ENCODE results near the gene RPS18. TPM values are rescaled to one million over a fixed set of nuclear protein-coding genes. Genes with fewer than 3 reads are reported as not detected.

Gene RPS18
- total RNA-seq, 6 experiments from 2014 or later, result 504 to 932 (median 612) TPM

DNA sequence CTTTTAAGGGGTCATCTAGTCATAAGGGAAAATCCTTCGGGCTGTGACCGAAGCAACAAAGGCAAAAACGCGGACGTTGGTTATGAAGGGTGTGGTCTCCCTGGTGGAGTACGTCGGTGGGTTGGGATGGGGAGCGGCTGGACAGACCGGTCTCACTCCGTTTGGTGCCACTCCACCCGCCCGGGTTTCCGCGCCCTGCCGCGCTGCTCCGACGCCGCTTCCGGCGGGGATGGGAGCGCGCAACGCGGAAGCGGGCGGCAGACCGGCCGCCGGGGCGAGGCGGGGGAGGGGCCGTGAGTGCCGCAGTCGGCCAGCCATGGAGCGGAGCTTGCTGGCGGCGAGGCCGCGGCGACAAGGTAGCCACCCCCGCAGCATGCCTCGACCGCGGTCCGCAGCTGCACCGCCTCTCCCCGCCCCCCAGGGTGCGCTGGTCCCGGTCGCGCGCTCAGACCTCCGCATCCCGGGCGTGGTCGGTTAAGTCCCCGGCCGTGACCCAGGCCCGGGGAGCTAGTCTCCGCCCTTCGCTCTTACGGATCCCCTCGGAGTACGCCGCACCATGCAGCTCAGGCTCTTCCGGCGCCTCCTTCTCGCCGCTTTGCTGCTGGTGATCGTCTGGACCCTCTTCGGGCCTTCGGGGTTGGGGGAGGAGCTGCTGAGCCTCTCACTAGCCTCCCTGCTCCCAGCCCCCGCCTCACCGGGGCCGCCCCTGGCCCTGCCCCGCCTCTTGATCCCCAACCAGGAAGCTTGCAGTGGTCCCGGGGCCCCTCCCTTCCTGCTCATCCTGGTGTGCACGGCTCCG lies 5.2 kb downstream of the RPS18 start, which contains the start of gene B3GALT4:
TSS of gene B3GALT4 (plus strand) at position 260 of the 799 bp plus-strand sequence. CDS start at position 557, 297 bp downstream.
- H3K36me3 ChIP-seq, result peaks cover 0 to 33% (median 6%) of the 10 kb centered on the region in 4 donors
- H3K4me3 ChIP-seq, result peak within 1 kb of the TSS; percentile 44 to 66 (median 56)
- peak within 1 kb of the TSS; percentile 36 to 72 (median 61) for H3K27ac ChIP-seq
- H3K9me3 ChIP-seq, result no peaks in the 10 kb centered on the region
- peaks cover 2 to 41% (median 21%) of the 10 kb centered on the region in 4 donors for H3K4me1 ChIP-seq
- DNase-seq, result peak; percentile 70 to 79 (median 71)
- no peaks in the 10 kb centered on the region for H3K27me3 ChIP-seq
- TF ChIP-seq POLR2A (IDR thresholded peaks at IDR 0.05), result peak; percentile 57
- TF ChIP-seq, protein P1, sequence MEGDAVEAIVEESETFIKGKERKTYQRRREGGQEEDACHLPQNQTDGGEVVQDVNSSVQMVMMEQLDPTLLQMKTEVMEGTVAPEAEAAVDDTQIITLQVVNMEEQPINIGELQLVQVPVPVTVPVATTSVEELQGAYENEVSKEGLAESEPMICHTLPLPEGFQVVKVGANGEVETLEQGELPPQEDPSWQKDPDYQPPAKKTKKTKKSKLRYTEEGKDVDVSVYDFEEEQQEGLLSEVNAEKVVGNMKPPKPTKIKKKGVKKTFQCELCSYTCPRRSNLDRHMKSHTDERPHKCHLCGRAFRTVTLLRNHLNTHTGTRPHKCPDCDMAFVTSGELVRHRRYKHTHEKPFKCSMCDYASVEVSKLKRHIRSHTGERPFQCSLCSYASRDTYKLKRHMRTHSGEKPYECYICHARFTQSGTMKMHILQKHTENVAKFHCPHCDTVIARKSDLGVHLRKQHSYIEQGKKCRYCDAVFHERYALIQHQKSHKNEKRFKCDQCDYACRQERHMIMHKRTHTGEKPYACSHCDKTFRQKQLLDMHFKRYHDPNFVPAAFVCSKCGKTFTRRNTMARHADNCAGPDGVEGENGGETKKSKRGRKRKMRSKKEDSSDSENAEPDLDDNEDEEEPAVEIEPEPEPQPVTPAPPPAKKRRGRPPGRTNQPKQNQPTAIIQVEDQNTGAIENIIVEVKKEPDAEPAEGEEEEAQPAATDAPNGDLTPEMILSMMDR (IDR thresholded peaks at IDR 0.05), result peak; percentile 37 to 48 (median 44)
- intact Hi-C loops (cut with DNase I), result no loop called here
- ATAC-seq, result peak; percentile 53 to 77 (median 60)
- WGBS (ENCODE audit: insufficient coverage, low coverage, low lambda C conversion rate, missing lambda C conversion rate), result 13% methylated on average over 24 of the region's 80 CpGs

DNA sequence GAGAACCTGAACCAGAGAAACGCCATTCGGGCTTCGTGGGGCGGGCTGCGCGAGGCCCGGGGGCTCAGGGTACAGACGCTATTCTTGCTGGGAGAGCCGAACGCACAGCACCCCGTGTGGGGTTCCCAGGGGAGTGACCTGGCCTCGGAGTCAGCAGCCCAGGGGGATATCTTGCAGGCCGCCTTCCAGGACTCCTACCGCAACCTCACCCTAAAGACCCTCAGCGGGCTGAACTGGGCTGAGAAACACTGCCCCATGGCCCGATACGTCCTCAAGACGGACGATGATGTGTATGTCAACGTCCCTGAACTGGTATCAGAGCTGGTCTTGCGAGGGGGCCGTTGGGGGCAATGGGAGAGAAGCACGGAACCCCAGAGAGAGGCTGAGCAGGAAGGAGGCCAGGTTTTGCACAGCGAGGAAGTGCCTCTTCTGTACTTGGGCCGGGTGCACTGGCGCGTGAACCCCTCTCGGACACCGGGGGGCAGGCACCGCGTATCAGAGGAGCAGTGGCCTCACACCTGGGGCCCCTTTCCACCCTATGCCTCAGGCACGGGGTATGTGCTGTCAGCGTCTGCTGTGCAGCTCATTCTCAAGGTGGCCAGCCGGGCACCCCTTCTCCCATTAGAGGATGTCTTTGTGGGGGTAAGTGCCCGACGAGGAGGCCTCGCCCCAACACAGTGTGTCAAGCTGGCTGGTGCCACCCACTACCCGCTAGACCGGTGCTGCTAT lies 6.0 kb downstream of the RPS18 start:
- Histone ChIP-seq H3K4me1 (peaks cover 2 to 36% (median 20%) of the 10 kb centered on the region in 4 donors), H3K27me3 (no peaks in the 10 kb centered on the region), H3K36me3 (peaks cover 0 to 40% (median 6%) of the 10 kb centered on the region in 4 donors)

DNA sequence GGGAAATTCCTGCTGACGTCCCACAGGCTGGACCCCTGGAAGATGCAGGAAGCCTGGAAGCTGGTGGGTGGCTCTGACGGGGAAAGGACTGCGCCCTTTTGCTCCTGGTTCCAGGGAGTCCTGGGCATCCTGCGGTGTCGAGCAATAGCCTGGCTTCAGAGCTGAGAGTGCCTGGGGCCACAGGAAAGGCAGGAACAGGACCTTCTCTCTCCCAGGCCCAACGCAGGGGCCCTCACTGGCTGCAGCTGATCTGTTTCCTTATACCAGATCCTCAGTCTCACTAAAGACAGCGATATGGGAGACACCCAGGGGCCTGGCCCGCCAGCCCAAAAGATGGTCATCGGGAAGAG lies 6.5 kb downstream of the RPS18 start:
- WGBS (ENCODE audit: insufficient coverage, low coverage, low lambda C conversion rate, missing lambda C conversion rate), result 51% methylated on average over 4 of the region's 9 CpGs
- Histone ChIP-seq H3K27me3 (no peaks in the 10 kb centered on the region), H3K4me1 (peaks cover 2 to 32% (median 19%) of the 10 kb centered on the region in 4 donors), H3K27ac (no peak overlapping the region), H3K9me3 (no peaks in the 10 kb centered on the region), H3K36me3 (peaks cover 0 to 43% (median 6%) of the 10 kb centered on the region in 4 donors), H3K4me3 (no peak overlapping the region)
- intact Hi-C loops (cut with DNase I), result no loop called here
- DNase-seq (no peak), ATAC-seq (no peak)
- no peak for TF ChIP-seq POLR2A (IDR thresholded peaks at IDR 0.05)
- TF ChIP-seq, protein P1 (IDR thresholded peaks at IDR 0.05), result no peak

More for the DNA sequence above, 6.0 kb downstream of the RPS18 start:
- TF ChIP-seq, protein P1 (IDR thresholded peaks at IDR 0.05), result no peak
- no peak for TF ChIP-seq POLR2A (IDR thresholded peaks at IDR 0.05)
- 66% methylated on average over 6 of the region's 39 CpGs for WGBS (ENCODE audit: insufficient coverage, low coverage, low lambda C conversion rate, missing lambda C conversion rate)
- DNase-seq, result peak in 1 of 3 donors; percentile 30
- peak in 1 of 4 donors; percentile 12 for ATAC-seq
- intact Hi-C loops (cut with DNase I), result no loop called here
- Histone ChIP-seq H3K9me3 (no peaks in the 10 kb centered on the region), H3K27ac (peak overlapping the region; percentile 36 to 72 (median 61)), H3K4me3 (peak overlapping the region; percentile 44 to 66 (median 56))

DNA sequence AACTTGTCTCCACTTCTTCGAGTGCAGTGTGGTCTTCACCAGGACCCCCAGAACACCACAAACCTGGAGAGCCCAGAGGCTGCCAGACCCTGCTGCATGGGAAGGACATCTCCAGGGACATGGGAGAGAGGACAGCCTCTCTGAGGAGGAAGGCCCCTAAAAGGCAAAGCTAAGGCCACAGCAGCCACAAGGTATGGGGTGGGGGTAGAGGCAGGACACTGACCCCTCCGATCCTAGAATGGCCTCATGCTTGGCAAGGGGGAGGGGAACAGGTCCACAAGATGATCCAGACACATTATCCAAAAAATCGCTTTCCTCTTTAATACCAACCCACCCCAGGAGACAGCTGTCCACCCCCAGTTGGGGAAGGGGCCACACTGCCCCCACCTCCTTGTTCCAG lies 6.9 kb downstream of the RPS18 start:
- DNase-seq, result no peak
- peaks cover 2 to 30% (median 17%) of the 10 kb centered on the region in 4 donors for H3K4me1 ChIP-seq
- 61% methylated on average over 2 of the region's 3 CpGs for WGBS (ENCODE audit: insufficient coverage, low coverage, low lambda C conversion rate, missing lambda C conversion rate)

More for the DNA sequence above, 6.9 kb downstream of the RPS18 start:
- Histone ChIP-seq H3K36me3 (peaks cover 0 to 39% (median 6%) of the 10 kb centered on the region in 4 donors), H3K9me3 (no peaks in the 10 kb centered on the region), H3K4me3 (no peak overlapping the region), H3K27ac (no peak overlapping the region), H3K27me3 (no peaks in the 10 kb centered on the region)
- TF ChIP-seq, protein P1 (IDR thresholded peaks at IDR 0.05), result no peak
- no peak for TF ChIP-seq POLR2A (IDR thresholded peaks at IDR 0.05)
- intact Hi-C loops (cut with DNase I), result no loop called here
- ATAC-seq, result no peak
